ENCODE data around the gene ARVCF. TPM values are rescaled to one million over a fixed set of nuclear protein-coding genes. Genes with fewer than 3 reads are reported as not detected.
A peak's percentile ranks its signal among the peaks of the same experiment; 100 is the strongest.

Gene ARVCF
- total and polyA plus RNA-seq, 8 donors = 18.2 to 40.3 (median 24.4) TPM

GRCh38 chr22:19971276-19972124 is 45.1 kb downstream of the ARVCF start:
- no peak overlapping the region for H3K27ac ChIP-seq
- H3K27me3 ChIP-seq = no peaks in the 10 kb centered on the region
- ATAC-seq (peak; percentile 79), DNase-seq (peak in 3 of 4 donors; percentile 39 to 80 (median 62))
- no peak overlapping the region for H3K4me3 ChIP-seq
- peaks cover 0 to 39% of the 10 kb centered on the region in 2 donors for H3K36me3 ChIP-seq
- no peaks in the 10 kb centered on the region for H3K9me3 ChIP-seq
- TF ChIP-seq CTCF (IDR thresholded peaks at IDR 0.05) = no peak
- peaks cover 0 to 20% of the 10 kb centered on the region in 2 donors for H3K4me1 ChIP-seq
- intact Hi-C loops (cut with DNase I) = no loop called here

- ATAC-seq (peak; percentile 76), DNase-seq (peak in 3 of 4 donors; percentile 65 to 94 (median 69))
- no peaks in the 10 kb centered on the region for H3K27me3 ChIP-seq
- H3K36me3 ChIP-seq = peaks cover 0 to 44% of the 10 kb centered on the region in 2 donors
- H3K4me1 ChIP-seq = peaks cover 0 to 20% of the 10 kb centered on the region in 2 donors
- H3K27ac ChIP-seq = no peak overlapping the region
- no peaks in the 10 kb centered on the region for H3K9me3 ChIP-seq
- intact Hi-C loops (cut with DNase I) = no loop called here
- H3K4me3 ChIP-seq = no peak overlapping the region
- TF ChIP-seq CTCF (IDR thresholded peaks at IDR 0.05) = peak; percentile 91 to 95
Observed at GRCh38 chr22:19970479-19971275, 45.9 kb downstream of the ARVCF start.

GRCh38 chr22:19970031-19970478 is 46.6 kb downstream of the ARVCF start:
- H3K27ac ChIP-seq = no peak overlapping the region
- H3K9me3 ChIP-seq = no peaks in the 10 kb centered on the region
- ATAC-seq (no peak), DNase-seq (peak in 1 of 4 donors; percentile 65)
- H3K36me3 ChIP-seq = peaks cover 0 to 48% of the 10 kb centered on the region in 2 donors
- H3K4me1 ChIP-seq = peaks cover 0 to 18% of the 10 kb centered on the region in 2 donors
- no peaks in the 10 kb centered on the region for H3K27me3 ChIP-seq
- no peak for TF ChIP-seq CTCF (IDR thresholded peaks at IDR 0.05)
- H3K4me3 ChIP-seq = no peak overlapping the region
- intact Hi-C loops (cut with DNase I) = no loop called here

- intact Hi-C loops (cut with DNase I) = loop anchor here in 1 of 2 donors (2.0 kb wide), 1 partner anchor 45 kb away; no protein-coding TSS in a partner anchor
- TF ChIP-seq CTCF (IDR thresholded peaks at IDR 0.05) = no peak
- Histone ChIP-seq H3K36me3 (peaks cover 0 to 55% of the 10 kb centered on the region in 2 donors), H3K27ac (no peak overlapping the region), H3K4me1 (peaks cover 0 to 18% of the 10 kb centered on the region in 2 donors), H3K4me3 (no peak overlapping the region), H3K27me3 (no peaks in the 10 kb centered on the region), H3K9me3 (no peaks in the 10 kb centered on the region)
- ATAC-seq (no peak), DNase-seq (peak in 1 of 4 donors; percentile 49)
Observed at GRCh38 chr22:19969141-19969928, 47.3 kb downstream of the ARVCF start.
